Activated naive CD4-positive, alpha-beta T cell (primary cell): ENCODE measurements around the gene HOXB4.

Source experiments
- DNase-seq, 4 experiments: peaks; one replicate each; lab custom pipeline; 2025; lab: John Stamatoyannopoulos, UW

Gene HOXB4

DNA sequence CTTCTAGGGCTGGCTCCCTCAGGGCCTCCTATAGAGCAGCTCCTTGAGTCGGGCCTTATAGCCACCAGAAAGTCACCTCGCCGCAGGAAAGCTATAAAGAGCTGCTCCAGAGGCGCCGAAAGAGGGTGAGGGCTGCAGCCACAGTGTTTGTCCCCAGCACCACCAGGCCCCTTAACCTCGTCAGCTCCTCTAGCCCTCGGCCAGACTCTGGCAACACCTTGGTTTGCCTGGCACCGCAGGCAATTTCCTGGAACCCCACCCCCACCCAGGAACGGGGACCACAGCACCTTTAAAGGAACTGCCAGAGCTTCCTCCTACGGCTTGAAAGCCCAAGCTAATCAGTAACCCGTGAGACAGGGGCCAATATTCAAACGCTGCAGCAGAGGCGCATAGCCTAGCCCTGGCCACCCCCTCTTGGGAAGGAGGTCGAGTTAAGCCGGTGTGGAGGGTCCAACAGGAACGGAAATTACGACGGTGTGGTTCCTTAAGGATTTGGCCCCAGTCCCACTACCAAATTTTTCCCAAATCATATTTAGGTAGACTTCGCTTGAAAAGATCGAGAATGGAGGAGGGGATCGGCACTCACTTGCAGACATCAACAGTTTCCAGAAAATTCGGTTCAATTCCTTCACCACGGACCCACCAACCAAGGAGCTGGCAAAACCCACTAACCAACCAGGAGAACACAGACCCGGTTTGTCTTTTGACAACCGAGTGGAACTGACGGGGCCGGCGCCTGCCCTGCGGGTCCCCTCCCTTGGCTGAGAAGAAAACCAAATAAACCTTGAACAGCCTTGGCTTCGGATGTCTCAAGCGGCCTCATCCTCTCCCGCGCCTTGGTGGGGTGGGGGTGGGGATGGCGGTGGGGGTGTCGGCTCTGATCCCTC, 23.6 kb upstream of the HOXB4 start:
- DNase-seq, result no peak

DNA sequence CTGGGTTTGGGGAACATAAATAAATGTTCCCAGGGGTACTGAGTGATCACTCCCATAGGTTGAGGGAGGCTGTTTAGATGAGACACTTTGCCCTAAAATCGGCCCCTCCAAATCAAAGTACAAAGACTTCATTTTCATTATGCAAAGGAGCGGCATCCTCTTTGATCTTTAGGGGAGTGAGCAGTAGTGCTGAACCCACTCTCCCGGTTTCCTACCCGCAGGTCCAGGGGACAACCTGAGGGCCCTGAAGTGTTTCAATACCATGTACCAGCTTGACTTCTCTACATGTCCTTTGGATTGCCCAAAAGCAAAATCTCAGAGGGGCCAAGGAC, 23.0 kb upstream of the HOXB4 start:
- no peak for DNase-seq

DNA sequence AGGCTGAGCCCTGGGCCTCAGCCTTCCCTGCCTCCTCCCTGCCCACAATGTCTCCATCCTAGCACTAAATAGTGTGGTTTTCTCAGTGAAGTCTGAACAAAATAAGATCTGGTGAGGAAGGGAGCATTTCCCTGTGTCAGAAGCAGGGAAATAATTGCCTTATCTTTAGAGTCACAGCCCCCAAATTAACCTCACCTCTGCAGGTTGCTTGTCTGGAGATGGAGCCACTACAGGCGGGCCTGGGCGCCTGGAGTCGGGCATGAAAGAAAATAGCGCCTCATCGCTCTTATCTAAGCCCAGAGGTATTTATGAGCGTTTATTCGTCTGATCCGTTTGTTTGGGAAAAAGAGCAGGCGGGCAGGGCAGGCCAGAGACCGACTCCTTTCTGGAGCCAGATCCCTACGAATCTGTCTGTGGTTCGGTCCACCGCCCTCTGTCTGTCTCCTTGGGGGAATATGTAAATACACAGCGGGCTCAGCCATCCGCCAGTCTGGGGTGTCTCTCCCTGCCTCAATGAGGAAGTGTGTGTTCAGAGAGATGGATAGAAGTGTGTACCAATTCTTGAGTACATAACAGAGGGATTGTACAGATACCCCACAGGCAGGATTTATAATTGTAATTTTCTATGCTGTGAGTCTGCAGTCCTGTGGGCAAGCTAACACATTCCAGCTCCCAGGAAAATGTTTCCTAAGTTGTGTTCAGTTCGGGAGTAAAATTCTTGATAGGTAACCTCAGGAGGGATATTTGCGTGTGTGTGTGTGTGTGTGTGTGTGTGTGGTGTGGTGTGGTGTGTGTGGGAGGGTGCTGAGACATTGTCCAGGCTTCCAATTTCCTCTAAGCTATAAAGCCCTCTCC, 22.3 kb upstream of the HOXB4 start:
- no peak for DNase-seq

DNA sequence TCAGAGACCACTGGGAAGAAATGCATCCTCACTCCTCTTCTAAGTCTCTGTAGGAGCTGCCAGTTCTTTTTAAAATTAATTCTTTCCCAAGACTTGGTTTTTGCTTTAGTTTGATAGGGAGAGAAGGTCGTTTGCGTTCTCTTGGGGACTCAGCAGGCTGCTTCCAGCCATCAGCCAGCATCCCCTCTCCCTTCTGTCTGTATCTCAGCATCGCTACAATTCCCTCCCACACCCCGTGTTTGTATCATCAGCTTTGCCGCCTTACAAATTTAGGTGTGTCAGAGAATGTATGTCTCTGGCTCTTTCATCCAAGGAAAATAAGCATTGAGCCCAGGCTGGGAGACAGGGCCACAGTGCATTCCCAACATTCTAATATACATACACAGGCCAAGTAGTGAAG, 21.2 kb upstream of the HOXB4 start:
- DNase-seq, result no peak

DNA sequence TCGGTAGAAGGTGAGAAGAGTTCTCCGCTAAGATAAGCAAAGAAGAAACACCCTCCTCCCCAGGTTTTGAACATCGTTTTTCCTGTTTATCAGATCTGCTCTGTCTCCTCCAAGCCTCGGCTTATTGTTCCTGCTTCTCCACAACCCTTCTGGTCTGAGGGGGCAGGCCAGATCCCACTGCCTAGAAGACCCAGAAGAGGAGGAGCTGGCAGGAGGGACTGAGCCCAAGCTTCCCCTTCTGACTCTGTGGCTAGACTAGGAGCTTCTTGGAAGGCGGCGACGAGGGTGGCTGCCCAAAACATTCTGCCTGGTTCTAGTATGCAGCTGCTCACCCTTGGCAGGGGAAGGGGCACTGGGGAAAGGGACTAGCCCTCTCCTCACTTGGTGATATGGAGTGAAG, 20.6 kb upstream of the HOXB4 start:
- no peak for DNase-seq

DNA sequence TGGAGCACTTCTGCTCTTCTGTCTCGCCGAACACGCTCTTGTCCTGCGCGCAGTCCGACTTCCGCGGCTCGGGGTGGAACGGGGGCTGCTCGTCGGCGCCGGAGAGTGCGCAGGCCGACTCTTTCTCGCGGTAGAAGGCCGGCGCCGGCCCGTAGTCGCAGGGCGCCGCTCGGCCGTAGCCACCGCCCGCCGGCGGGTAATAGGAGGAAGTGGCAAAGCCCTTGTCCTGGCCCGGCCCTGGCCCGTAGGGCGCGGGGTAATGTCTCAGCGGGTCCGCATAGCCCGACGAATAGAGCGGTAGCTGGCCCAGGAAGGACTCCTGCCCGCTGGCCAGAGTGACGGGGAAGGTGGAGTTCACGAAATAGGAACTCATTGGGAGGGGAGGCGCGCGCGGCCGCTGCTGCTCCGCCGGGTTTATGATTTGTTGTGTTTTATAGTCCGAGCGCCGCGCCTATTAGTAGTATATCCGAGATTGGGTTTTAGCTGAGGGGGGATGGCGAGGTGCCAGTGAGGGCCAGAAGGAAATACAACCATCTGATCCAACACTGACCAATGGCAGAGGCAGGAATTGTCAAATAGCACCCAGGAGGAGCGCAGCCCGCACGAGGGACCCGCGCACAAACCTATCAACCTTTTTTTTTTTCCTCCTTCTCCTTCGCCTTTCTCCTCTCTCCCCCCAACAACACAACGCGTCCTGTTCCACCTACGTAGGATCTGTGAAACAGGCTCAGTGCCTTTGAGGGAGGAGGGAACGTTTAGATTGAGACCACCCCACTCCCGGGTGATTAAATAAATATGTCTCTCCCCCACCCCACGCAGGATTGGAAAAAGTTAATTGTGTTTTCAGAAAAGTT, 19.9 kb upstream of the HOXB4 start:
- peak in 1 of 4 experiments; percentile 29 for DNase-seq

DNA sequence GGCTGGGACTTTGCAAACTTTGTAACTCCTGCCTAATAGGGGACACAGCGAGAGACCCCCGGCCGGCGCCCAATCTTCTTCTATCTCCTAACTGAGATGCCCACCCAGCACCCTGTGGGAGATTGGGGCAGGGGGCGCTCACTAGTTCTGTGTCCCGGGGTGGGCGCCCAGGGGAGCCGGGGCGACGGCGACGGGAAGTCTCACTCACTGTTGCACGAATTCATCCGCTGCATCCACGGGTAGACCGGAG, 19.3 kb upstream of the HOXB4 start:
- DNase-seq, result no peak

DNA sequence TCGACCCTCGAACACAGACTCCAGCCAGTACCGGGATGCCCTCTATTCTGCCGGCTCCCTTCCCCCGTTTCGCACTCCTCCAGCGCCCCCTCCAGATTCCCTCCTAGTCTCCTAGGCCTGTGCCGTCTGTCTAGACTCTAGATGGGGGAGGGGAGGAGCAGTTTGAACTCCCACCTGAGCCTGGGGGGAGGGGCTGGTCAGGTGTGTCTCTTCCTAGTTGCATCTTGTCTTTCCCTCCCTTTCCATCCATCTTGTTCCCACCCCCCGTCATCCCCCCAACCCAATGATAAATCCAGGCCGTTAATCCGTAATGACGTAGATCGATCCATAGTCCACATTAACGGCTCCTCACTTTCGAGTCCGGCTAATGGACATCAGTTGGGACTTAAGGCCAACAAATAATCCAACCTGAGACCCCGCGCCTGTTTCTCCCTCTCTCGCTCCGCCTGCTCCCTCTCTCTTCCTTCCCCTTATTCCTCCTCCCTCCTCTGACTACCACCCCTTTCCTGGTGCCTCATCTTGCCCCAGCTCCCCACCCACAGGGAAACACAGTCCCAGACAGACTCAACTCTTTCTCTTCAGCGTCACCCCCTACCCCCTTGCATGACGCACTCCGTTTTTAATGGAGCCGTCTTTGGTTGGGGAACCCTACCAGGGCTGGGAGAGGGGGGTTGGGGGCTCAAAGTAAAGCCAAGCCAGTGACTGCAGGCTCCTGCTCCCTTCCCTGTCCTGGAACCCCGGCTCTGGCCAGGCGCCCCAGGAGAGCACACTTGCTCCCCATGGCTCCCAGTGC, 18.8 kb upstream of the HOXB4 start:
- DNase-seq, result no peak

DNA sequence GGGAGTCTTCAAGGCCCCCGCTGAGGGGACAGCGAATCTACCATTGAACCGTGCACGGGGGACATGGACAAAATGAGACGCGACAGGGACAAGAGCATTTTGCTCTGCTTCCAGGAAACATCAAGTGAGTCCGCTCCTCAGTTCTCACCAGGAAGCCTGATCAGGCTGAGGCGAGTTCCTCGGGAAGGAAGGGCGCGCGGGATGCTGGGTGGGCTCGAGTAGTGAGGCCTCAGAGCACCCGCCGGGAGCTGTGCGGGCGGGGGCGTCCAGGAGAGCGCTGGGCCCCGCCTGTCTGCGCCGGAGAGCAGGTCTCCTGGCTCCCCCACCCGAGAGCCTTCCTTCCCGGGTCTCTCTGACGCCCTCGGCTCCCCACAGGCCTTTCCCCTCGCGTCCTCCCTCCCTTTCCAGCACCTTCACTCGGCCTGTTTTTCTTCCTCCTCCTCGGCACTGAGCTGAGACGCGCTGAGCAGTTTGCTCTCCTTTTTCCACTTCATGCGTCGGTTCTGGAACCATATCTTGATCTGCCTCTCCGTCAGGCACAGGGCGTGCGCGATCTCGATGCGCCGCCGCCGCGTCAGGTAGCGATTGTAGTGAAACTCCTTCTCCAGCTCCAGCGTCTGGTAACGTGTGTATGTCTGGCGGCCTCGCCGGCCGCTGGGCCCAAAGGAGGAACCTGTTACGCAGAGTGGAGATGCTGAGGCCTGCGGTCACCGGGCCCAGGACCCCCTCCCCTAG, 18.0 kb upstream of the HOXB4 start:
- peak in 1 of 4 experiments; percentile 23 for DNase-seq

DNA sequence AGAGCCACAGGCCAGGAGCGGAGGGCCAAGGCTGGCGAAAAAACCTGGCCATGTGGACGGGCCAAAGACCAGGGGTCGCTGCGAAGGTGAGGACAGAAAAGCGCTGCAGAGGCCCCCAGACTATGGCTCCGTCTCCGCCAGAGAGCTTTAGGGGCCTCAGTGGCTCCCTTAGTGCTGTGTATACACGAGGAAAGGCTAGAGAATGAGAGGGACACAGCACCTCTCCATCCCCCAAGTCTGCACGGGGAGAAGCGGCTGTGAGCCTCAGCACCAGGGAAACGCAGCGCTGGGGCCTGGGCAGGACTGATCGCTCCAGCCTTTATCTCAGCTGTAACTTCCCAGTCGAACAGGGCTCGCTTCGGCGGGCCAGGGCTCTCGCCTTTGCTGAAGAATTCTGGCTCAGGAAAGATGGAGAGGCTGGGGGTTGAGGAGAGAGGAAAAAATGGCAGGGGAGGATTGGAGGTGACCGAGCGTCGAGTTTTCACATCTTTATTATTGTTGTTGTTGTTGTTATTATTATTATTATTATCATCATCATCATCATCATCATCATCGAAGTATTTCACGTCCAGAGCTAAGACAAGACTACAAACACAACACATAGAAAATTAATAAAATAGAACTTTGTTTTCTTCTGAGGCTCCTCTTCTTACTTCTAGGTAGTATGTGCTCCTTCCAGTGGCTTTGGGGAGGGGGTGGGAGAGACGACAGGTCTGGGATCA, 17.3 kb upstream of the HOXB4 start:
- no peak for DNase-seq

DNA sequence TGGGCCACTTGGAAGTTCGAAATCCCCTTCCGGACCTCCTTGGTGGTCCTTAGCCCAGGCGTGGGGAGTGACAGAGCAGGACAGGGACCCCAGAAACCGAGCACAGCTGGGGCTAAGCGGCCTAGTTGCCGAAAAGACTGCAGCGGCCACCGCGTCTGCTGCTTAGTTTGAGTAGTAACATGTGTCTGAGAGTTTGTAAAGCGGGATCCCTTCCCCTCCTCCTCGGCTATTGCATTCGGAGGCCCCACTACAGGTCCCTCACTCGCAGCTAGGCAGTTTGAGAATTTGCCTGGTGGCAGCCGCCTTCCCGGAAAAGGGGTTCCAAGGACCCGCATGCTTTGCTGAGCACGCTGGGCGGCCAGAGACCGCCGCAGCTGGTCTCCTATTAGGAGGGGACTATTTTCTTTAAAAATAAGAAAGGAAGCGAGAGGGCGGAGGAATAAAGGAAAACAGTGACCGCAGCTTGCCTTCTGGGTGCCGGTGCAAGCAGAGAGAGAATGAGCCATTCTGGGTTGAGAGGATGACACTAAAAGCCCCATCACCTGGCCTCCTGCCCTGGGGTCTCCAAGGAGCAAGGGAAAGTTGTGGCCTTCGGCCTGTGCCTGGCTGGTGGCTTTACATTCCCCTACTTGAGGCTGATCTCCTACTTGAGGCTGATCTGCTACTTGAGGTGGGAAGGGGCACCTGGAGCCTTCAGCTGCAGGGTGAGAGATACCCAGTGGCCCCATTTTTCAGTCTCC, 16.6 kb upstream of the HOXB4 start:
- DNase-seq, result no peak

DNA sequence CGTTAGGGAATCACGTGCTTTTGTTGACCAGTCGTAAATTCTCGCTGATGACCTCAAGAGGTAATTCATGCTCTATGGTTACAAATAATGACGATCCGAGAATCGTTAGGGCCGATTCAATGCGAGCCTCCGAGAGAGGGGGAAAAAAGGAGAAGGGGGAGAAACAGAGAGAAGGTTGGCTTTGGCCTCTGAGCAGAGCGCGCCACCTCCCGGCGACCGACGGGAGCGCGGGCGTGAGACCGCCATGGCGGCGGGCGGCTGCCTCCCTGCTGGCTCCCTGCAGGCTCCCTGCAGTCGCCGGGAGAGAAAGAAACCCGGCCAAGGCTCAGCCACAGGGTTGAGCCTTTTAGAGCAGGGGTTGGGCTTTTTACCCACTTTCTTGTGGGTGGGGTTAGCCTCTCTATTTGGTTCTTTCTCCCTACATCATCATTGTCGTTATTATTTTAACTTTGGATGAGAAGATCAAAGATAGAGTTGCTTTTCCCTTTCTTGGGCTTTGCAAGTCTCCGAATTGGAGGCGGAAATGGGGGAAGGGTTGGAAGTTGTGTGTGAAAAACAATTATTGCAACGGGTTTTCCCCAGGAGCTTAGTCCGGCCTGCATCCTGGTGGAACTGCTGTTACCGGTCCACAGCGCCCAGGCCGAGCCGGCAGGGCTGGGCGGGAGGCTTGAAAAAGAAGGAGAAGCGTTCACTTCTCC, 15.8 kb upstream of the HOXB4 start:
- peak; percentile 43 to 76 (median 62) for DNase-seq

DNA sequence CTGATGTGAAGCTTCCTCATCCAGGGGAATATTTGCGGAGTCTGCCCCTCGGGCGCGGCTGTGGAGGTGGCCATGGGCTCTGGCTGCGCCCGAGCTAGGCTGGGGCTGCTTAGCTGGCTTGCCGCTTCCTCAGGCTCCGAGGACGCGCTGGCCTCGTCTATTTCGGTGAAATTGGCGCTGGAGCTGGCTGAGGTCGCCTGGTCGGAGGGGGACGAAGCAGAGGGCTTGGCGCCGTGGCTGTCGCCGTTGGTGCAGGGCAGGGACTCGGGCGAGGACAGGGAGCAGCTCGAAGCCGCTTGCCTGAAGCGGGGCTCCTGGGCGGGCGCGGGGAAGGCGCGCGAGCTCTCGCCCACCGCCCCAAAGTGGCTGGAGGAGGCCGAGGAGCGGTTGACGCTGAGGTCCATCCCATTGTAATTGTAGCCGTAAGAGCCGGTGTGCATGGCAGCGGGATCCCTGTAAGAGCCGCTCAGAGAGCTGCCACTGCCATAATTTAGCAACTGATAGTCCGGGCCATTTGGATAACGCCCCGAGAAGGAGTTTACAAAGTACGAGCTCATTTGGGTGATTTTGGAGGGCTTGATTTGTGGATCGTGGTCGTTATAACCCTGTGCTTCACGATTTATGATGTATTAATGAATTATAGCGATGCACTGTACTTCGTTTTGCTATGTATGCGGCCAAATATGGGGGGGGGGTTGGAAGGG, 15.1 kb upstream of the HOXB4 start, which contains the start of gene HOXB5:
TSS of gene HOXB5 (minus strand) at position 654 of the 704 bp plus-strand sequence. CDS start at position 557, 97 bp downstream.
- DNase-seq, result no peak

DNA sequence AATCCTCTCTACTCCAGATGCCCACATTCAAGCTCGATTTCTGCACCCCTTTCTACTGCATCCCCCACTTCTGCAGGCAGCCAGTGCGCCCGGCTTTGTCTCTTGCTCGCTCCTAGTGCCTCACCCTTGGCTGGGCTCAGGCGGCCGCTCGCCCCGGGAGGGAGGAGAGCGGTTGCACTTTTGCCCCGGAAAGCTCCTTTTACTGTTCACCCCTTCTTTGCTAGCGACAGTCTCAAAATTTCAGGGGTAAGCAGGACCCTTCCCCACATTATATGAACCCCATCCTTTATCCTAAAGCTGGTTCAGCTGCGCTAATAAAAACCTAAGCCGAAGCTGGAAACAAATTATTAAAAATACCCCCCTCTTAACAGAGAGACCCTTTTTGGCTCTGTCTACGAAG, 14.4 kb upstream of the HOXB4 start:
- peak in 1 of 4 experiments; percentile 26 for DNase-seq

DNA sequence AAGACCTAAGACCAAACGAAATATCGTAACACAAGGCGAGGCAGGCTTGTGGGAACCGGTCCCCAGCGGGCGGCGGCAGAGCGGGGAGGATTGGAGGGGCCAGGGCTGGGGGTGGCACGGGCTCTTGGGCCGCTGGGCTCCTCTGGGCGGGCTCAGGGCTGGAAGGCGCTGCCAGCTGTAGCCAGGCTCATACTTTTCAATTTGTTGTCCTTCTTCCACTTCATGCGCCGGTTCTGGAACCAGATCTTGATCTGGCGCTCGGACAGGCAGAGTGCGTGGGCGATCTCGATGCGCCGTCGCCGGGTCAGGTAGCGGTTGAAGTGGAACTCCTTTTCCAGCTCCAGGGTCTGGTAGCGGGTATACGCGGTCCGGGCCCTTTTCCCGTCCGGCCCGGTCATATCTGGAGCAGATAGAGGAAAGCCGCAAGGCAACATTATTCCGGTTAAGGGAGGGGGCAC, 13.9 kb upstream of the HOXB4 start:
- no peak for DNase-seq

DNA sequence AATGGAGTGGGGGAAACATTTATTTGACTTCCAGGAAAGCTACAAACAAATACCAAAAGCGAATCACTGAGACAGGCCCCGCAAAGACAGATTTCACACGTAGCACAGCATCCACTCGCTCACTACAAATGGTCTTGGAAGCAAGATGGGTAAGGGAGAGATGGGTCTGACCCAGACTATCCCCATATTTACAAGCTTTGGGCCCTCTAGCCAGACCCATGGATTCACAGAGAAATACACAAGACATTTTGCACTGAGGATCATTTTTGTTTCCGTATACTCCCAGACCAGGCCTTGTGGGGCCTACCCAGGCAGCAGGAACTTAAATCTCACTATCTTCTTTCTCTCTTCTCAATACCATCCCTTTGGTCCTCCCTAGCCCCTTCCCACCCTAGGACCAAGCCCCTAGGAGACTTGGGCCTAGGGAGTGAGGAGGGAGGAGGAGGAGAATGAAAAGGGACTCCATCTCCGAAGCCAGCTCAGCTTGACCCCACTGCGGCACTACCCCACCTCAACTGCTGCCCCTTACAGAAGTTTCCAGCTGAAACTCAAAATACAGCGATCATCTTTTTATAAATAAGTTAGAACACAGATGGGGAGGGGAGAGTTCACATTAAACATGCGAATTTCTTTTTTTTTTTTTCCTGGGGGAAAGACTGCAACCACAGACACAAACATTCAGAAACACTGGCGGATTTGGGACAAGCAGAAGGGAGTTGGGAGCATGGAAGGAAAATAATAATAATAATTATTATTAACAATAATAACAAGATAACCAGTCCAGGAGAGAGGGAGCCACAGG, 13.3 kb upstream of the HOXB4 start:
- no peak for DNase-seq

DNA sequence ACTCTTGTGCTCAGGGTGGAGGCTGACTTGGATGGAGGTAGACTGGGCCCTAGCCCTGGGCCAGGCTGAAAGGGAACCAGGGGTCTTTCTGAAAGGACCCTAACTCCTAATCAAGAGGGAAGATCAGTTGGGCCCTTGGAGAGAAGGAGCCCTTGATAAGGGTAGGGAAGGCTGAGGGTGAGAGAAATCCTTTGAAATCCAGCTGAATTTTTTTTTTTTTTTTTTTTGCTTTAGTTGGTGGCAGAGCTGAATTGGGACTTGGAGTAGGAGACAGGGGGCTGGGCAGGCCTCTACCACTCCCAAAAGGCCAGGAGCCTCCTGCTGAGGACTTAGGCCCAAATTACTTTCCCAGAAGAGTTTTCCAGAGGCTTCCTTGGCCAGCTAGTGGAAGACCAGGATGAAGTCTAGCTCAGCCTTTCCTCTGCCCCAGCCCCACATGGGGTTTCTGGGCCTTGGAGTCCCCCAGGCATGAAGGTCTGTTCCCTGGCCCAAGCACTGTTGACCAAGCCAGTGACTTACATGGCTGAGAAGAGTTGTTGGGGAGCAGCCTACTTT, 12.5 kb upstream of the HOXB4 start:
- DNase-seq, result no peak
